Right lobe of liver (tissue), 6 donors: Measurements from ENCODE around the gene PITPNC1. TPM values are rescaled to one million over a fixed set of nuclear protein-coding genes. Genes with fewer than 3 reads are reported as not detected.

Source experiments
- ATAC-seq, 4 donors: fragments of 200-7000 bp; cut with Tn5 transposase; one replicate each; pipeline ENCODE4 v1.9.1; 2020; ENCODE audit warnings: mild to moderate bottlenecking in 4 of 4, moderate library complexity in 4 of 4
- DNase-seq, 3 donors: peaks; one replicate each; pipeline ENCODE4 v3.0.0-alpha.2; 2020
- H3K27ac ChIP-seq, 3 donors: fragments of 200-600 bp; one replicate each; pipeline ENCODE4 v1.8.0; 2022
- H3K27me3 ChIP-seq, 2 donors: fragments of 200-600 bp; one replicate each; pipeline ENCODE4 v1.8.0; 2022
- H3K36me3 ChIP-seq, 4 donors: fragments of 200-600 bp; sonication (generic) in 1 of 4; one replicate each; pipeline versions ENCODE4 v1.5.1 to v1.8.0; 2017 to 2022; ENCODE audit warnings: control low read depth in 1 of 4
- H3K4me1 ChIP-seq, 4 donors: fragments of 200-600 bp; sonication (generic) in 1 of 4; one replicate each; pipeline versions ENCODE4 v1.5.1 to v1.8.0; 2017 to 2022; ENCODE audit warnings: control low read depth in 1 of 4
- H3K4me3 ChIP-seq, 3 donors: fragments of 200-600 bp; one replicate each; pipeline ENCODE4 v1.8.0; 2022
- H3K9me3 ChIP-seq, 4 donors: fragments of 200-600 bp; sonication (generic) in 1 of 4; one replicate each; pipeline versions ENCODE4 v1.5.1 to v1.8.0; 2017 to 2022; ENCODE audit warnings: control low read depth in 1 of 4
- CTCF ChIP-seq, 4 donors: fragments of 200-600 bp in 3 of 4; fragments of 450-650 bp in 1 of 4; IDR thresholded peaks; one replicate each; pipeline versions ENCODE4 v1.5.1 to v1.8.0; 2016 to 2022; ENCODE audit warnings: antibody characterized with exemption in 4 of 4, mild to moderate bottlenecking in 2 of 4
- POLR2A ChIP-seq: fragments of 450-650 bp; IDR thresholded peaks from one replicate; pipeline ENCODE4 v1.6.1; 2017; ENCODE audit warnings: antibody characterized with exemption, mild to moderate bottlenecking
- WGBS: methylation state at CpG from one replicate; pipeline ENCODE4 v1.1.6; 2018; ENCODE audit warnings: low coverage, low lambda C conversion rate; ENCODE audit not compliant: insufficient coverage; ENCODE audit errors: missing lambda C conversion rate; 5-methylcytosine and 5-hydroxymethylcytosine counted together
- intact Hi-C, 2 donors: fragments of 100-400 bp; cut with DNase I; formaldehyde crosslinking; loops; one replicate each; pipeline versions ENCODE4 v1.11.2 to v1.14.1; 2022
- total RNA-seq, 6 experiments: library from RNA; depleted of rRNA in 2 of 6; stranded (reverse); fragments of >200 nt in 2 of 6; fragmentation: NEBNext Ultra II Directional in 3 of 6; extraction: Animal tissue kit (Norgen Biotek cat#: 25700) in 3 of 6; gene quantifications; one replicate each; pipeline versions ENCODE4 v1.1.0 to v1.2.4, GENCODE V29; 2016 to 2023
- donor health status: DM: no; HTN: yes; CAD: no.
- donor health status: DM: no; HTN: no; CAD: no.
- donor health status: DM: no; HTN: no; CAD: no.
- donor health status: DM: no; HTN: yes; CAD: no.
- donor health status: DM: no; HTN: yes; CAD: no.

PITPNC1 gene
- total RNA-seq, 6 experiments from 2014 or later: 4.7 to 13.0 (median 7.4) TPM

DNA sequence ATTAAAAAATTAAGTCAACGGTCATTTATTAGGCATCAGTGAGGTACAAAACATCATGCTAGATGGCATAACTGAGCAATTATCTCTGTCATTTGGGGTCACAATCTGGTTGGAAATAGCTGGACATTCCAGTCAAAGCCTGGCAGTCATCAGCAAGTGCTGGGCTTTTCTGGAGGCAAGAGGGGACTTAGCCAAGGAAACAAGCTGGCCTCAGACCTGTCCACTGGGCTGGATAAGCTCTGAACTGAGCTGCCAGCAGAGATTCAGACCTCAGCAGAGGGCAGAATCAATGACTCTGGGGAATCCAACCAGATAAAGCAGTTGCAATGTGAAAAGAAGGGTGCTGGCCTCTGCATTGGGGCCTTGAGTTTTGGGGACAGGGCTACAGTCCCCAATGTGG lies 178.8 kb downstream of the PITPNC1 start:
- intact Hi-C loops: no loop called here
- TF ChIP-seq POLR2A (no peak), CTCF (IDR thresholded peaks at IDR 0.05) (no peak)
- DNase-seq (no peak), ATAC-seq (no peak)
- Histone ChIP-seq H3K27ac (no peak overlapping the region), H3K4me3 (no peak overlapping the region), H3K36me3 (no peaks in the 10 kb centered on the region), H3K4me1 (no peaks in the 10 kb centered on the region), H3K9me3 (peaks cover 0 to 3% (median 0%) of the 10 kb centered on the region in 4 donors), H3K27me3 (no peaks in the 10 kb centered on the region)
- WGBS: 100% methylated on average over 1 of the region's 1 CpG

DNA sequence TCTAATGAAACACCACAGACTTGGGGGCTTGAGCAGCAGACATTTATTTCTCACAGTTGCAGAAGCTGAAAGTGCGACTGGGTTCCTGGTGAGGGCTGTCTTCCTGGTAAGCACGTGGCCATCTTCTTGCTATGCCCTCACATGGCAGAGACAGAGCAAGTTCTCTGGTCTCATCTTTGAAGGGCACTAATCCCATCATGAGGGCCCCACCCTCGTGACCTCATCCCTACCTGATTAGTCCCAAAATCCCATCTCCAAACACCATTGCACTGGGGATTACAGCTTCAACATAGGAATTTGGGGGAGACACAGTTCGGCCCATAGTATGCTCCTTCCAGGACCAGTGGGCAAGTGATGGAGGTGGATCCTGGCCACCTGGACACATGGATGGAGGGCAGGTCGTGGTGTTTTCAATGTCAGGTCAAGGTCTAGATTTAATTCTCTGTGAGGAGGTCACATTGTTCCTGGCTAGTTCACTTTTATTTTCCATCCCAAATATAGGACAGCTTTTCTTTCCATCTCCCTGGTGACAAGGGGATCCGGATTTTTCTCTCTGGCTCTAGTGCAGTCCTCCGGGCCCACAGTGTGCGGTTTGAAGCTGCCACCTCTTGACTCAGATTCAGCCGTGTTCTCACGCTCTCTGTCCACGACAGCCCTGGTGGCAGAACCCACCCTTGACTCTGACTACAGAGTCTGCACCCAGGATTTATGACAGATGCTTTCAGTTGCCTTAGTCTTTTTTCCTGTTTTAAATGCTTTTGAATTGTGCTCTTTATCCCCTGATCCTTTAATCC lies 180.2 kb downstream of the PITPNC1 start:
- Histone ChIP-seq H3K27me3 (no peaks in the 10 kb centered on the region), H3K27ac (no peak overlapping the region), H3K4me1 (no peaks in the 10 kb centered on the region), H3K9me3 (peaks cover 0 to 3% (median 0%) of the 10 kb centered on the region in 4 donors), H3K4me3 (no peak overlapping the region), H3K36me3 (no peaks in the 10 kb centered on the region)
- TF ChIP-seq CTCF (IDR thresholded peaks at IDR 0.05) (no peak), POLR2A (no peak)
- 97% methylated on average over 6 of the region's 11 CpGs for WGBS
- ATAC-seq: no peak
- no peak for DNase-seq
- intact Hi-C loops: no loop called here

- Histone ChIP-seq H3K27me3 (no peaks in the 10 kb centered on the region), H3K27ac (no peak overlapping the region), H3K36me3 (no peaks in the 10 kb centered on the region), H3K9me3 (peaks cover 0 to 3% (median 0%) of the 10 kb centered on the region in 4 donors), H3K4me1 (no peaks in the 10 kb centered on the region), H3K4me3 (no peak overlapping the region)
- intact Hi-C loops: no loop called here
- ATAC-seq (no peak), DNase-seq (no peak)
- TF ChIP-seq CTCF (IDR thresholded peaks at IDR 0.05) (no peak), POLR2A (no peak)
- WGBS: 77% methylated on average over 3 of the region's 5 CpGs
Observed at GRCh38 chr17:67557921-67558320, 180.8 kb downstream of the PITPNC1 start.

DNA sequence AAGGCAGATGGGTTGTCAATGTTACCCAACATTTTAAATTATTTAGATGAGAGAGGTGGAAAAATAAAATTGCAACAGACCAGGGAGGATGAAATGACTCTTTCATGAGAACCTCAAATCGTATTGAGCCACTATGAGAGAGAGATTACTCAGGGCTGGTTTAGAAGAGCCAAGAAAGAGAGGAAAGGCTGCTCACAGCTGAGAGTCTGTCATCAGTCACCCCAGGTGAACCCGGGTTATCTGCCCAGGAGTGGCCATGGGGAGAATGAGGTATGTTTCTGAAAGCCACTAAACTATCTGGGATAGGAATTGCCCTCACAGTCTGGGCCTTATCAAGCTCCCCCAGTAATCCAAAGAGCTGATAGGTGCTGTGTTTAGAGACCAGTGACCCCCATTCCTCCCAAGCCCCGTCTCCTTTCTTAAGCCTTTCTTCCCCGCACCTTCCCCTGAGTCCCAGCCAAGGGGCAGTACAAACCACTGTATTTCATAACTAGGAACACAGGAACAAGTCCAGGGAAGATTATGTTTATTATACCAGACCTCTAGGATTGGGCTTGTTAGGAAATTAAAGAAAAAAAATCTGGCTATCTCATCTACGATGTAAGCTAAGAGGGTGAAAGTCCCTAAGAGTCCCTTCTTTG lies 181.8 kb downstream of the PITPNC1 start:
- TF ChIP-seq POLR2A (no peak), CTCF (IDR thresholded peaks at IDR 0.05) (no peak)
- no peak for DNase-seq
- 85% methylated on average over 5 of the region's 5 CpGs for WGBS
- ATAC-seq: no peak
- Histone ChIP-seq H3K36me3 (no peaks in the 10 kb centered on the region), H3K9me3 (peaks cover 0 to 3% (median 0%) of the 10 kb centered on the region in 4 donors), H3K27me3 (no peaks in the 10 kb centered on the region), H3K4me1 (no peaks in the 10 kb centered on the region), H3K27ac (no peak overlapping the region), H3K4me3 (no peak overlapping the region)
- intact Hi-C loops: no loop called here
